Heart left ventricle (tissue), 16 donors: ENCODE measurements around the gene NMNAT2. TPM values are rescaled to one million over a fixed set of nuclear protein-coding genes. Genes with fewer than 3 reads are reported as not detected.

ENCODE experiments used
- ATAC-seq, 4 donors: fragments of 200-7000 bp; cut with Tn5 transposase; one replicate each; pipeline ENCODE4 v1.9.1; 2020 to 2022; ENCODE audit warnings: moderate library complexity in 4 of 4, mild to moderate bottlenecking in 3 of 4, moderate number of reproducible peaks in 1 of 4
- DNase-seq, 5 donors: peaks; one replicate each; pipeline ENCODE4 v3.0.0-alpha.2; 2020
- H3K27ac ChIP-seq, 12 donors: fragments of 200-600 bp; sonication (generic) in 4 of 12; one replicate each; pipeline versions ENCODE4 v1.5.0 to v1.8.0; 2016 to 2022; ENCODE audit warnings: mild to moderate bottlenecking in 2 of 12
- H3K27me3 ChIP-seq, 9 donors: fragments of 200-600 bp; sonication (generic) in 2 of 9; one replicate each; pipeline versions ENCODE4 v1.5.1 to v1.8.0; 2016 to 2022; ENCODE audit warnings: mild to moderate bottlenecking in 3 of 9
- H3K36me3 ChIP-seq, 9 donors: fragments of 200-600 bp; sonication (generic) in 2 of 9; one replicate each; pipeline versions ENCODE4 v1.5.0 to v1.8.0; 2018 to 2022; ENCODE audit warnings: mild to moderate bottlenecking in 2 of 9
- H3K4me1 ChIP-seq, 12 donors: fragments of 200-600 bp; sonication (generic) in 4 of 12; one replicate each; pipeline versions ENCODE4 v1.5.0 to v1.8.0; 2016 to 2022; ENCODE audit warnings: mild to moderate bottlenecking in 3 of 12
- H3K4me3 ChIP-seq, 12 donors: fragments of 200-600 bp; sonication (generic) in 4 of 12; one replicate each; pipeline versions ENCODE4 v1.5.0 to v1.8.0; 2017 to 2022; ENCODE audit warnings: mild to moderate bottlenecking in 9 of 12, moderate library complexity in 4 of 12
- H3K9me3 ChIP-seq, 12 donors: fragments of 200-600 bp; sonication (generic) in 4 of 12; one replicate each; pipeline versions ENCODE4 v1.5.0 to v1.8.0; 2016 to 2022; ENCODE audit warnings: mild to moderate bottlenecking in 1 of 12
- POLR2A ChIP-seq, 2 donors: fragments of 450-650 bp; IDR thresholded peaks; one replicate each; pipeline ENCODE4 v1.6.1; 2017; ENCODE audit warnings: antibody characterized with exemption in 2 of 2, mild to moderate bottlenecking in 2 of 2, moderate library complexity in 2 of 2
- WGBS, 4 donors: extraction: QIAGEN DNeasy Blood & Tissue Kit in 2 of 4; methylation state at CpG; one replicate each; pipeline versions ENCODE4 v1.1.5 to v1.1.7; 2013 to 2018; 5-methylcytosine and 5-hydroxymethylcytosine counted together
- intact Hi-C, 10 donors: fragments of 100-400 bp; cut with DNase I; formaldehyde crosslinking; loops; one replicate each; pipeline versions ENCODE4 v1.11.1 to v1.14.2; 2022
- polyA plus RNA-seq, 2 donors: library from polyadenylated mRNA; stranded (reverse); fragments of 200-250 nt; gene quantifications; one replicate each; pipeline ENCODE4 v1.2.3, GENCODE V29; 2013
- total RNA-seq, 9 donors: library from RNA; depleted of rRNA in 2 of 9; stranded (reverse); fragments of >200 nt in 2 of 9; fragmentation: NEBNext Ultra II Directional in 3 of 9; extraction: Animal tissue kit (Norgen Biotek cat#: 25700) in 3 of 9; gene quantifications; one replicate each; pipeline versions ENCODE4 v1.1.0 to v1.2.4, GENCODE V29; 2016 to 2023
- TF ChIP-seq, protein P1 (sequence below), 12 donors: fragments of 200-600 bp; sonication (generic) in 4 of 12; IDR thresholded peaks; one replicate each; pipeline versions ENCODE4 v1.5.0 to v1.8.0; 2018 to 2022; ENCODE audit warnings: antibody characterized with exemption in 12 of 12, mild to moderate bottlenecking in 5 of 12
- donor health status: ischemic (EF 13 %, LVEDD 7.1; RV severe dilation, severe dysfunction).
- donor health status: healthy with polysubstance abuse.
- donor health status: DM: no; HTN: yes; CAD: no.
- donor health status: DM: no; HTN: no; CAD: no.
- donor health status: ischemic (EF 25% LVEDD 6.9; RV normal size, moderate dysfunction).
- donor health status: ischemic (EF 25% LVEDD 5.7; RV mildly dilated, moderate dysfunction).
- donor health status: healthy.
- donor health status: DM: yes; HTN: yes; CAD: no.
- donor health status: ischemic (EF 35%, LVEDD 5.7; RV mildly dilated, moderate dysfunction).
- donor health status: nonischemic (EF 11% LVEDD 7.7; RV severe dilation, severe dysfunction).
- donor health status: DM: yes; HTN: yes; CAD: no.
- donor health status: PGD.
- donor health status: ischemic (EF 29% LVEDD 5.4; RV normal size, mild dysfunction).
- donor health status: nonischemic (EF 23%, LVEDD 6.1; RV moderate dilation, normal function).

NMNAT2 gene
- total and polyA plus RNA-seq, 11 donors, result 0.53 to 5.1 (median 1.9) TPM

DNA sequence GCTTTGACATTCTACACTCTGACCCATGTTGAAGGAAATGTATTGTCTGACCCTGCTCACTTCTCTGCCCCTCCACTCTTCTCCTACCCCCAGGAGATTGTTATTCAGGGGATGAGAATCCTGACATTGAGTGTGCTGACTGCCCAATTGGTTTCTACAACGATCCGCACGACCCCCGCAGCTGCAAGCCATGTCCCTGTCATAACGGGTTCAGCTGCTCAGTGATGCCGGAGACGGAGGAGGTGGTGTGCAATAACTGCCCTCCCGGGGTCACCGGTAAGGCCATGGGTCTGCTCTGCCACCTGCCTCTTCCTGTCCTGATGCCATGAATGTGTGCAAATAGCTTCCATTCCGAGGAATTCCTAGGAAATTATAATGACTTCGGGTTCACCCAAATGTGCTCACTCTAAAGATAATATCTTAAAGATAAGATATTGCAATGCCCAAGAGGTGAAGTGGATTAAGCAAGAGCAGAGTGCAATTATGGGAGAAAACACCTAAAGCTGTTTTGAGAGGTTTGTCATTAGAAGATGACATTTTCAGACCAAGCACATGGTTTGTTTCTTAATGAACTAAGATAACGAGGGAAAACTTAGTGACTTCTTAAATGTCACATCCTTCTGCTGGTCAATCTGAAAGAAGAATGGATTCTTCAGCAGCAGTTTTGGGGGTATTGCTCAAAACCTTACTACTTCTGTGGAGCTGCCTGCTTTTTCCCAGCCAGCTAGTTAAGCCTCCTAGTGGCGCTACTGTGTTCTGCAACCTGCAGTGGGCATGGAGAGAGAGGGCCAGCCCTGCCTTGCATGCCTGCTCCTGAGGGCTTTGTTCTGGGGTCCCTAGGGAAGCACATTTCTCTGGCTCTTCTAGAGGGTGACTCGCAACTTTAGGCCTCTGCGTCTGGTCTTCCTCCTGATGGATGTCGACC is 190.5 kb downstream of the NMNAT2 start:
- Histone ChIP-seq H3K4me1 (peaks cover 0 to 5% (median 0%) of the 10 kb centered on the region in 12 donors), H3K27me3 (no peaks in the 10 kb centered on the region), H3K36me3 (no peaks in the 10 kb centered on the region), H3K9me3 (no peaks in the 10 kb centered on the region), H3K27ac (no peak overlapping the region), H3K4me3 (no peak overlapping the region)
- TF ChIP-seq, protein P1, sequence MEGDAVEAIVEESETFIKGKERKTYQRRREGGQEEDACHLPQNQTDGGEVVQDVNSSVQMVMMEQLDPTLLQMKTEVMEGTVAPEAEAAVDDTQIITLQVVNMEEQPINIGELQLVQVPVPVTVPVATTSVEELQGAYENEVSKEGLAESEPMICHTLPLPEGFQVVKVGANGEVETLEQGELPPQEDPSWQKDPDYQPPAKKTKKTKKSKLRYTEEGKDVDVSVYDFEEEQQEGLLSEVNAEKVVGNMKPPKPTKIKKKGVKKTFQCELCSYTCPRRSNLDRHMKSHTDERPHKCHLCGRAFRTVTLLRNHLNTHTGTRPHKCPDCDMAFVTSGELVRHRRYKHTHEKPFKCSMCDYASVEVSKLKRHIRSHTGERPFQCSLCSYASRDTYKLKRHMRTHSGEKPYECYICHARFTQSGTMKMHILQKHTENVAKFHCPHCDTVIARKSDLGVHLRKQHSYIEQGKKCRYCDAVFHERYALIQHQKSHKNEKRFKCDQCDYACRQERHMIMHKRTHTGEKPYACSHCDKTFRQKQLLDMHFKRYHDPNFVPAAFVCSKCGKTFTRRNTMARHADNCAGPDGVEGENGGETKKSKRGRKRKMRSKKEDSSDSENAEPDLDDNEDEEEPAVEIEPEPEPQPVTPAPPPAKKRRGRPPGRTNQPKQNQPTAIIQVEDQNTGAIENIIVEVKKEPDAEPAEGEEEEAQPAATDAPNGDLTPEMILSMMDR (IDR thresholded peaks at IDR 0.05), result peak; percentile 69 to 81 (median 76)
- no peak for TF ChIP-seq POLR2A (IDR thresholded peaks at IDR 0.05)
- intact Hi-C loops, result loop anchor here in 9 of 10 donors (2.0 to 5.0 kb wide), 3 partner anchors 205 to 265 kb away; partner anchors contain the start of gene LAMC1 (in 2 of the 9)
- ATAC-seq (peak; percentile 20 to 76 (median 66)), DNase-seq (peak in 4 of 5 donors; percentile 42 to 55 (median 51))
- WGBS, 4 donors, result 83 to 89% (median 86%) methylated on average over 16 of the region's 16 CpGs

DNA sequence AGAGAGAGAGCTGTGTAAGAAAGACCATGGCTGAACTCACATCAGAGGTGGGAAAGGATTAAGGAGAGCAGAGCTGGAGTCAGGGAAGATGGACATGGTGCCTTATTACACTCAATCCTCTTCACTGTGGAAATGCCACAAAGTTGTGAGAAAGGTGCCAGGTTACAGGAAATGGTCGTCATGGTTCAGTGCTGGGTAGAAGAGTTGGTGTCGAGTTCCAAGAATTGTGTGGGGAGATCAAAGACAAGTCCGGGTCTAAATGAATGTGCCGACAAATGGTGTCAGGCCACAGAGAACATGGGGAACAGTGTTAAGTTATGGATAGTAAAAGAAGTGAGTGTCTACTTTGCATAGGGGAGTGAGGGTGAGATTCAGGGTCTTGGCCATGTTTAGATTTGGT is 191.2 kb downstream of the NMNAT2 start:
- ATAC-seq, result no peak

DNA sequence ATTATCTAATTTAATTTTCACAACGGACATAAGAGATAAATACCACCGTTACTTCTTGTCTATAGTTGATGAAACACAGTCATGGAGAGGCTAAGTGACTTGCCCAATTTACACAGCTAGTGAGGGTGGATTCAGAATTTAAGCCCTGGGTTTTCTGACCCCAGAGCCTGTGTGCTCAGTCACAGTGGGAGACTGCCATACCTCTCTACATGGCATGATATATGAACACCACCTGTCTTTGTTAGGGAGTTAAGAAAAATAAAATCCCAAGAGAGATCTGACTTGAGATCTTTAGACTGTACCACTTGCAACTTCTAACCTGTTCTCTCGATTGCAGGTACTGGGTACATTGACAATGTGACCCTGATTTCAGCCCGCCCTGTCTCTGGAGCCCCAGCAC is 191.8 kb downstream of the NMNAT2 start:
- no peaks in the 10 kb centered on the region for H3K9me3 ChIP-seq
- no peaks in the 10 kb centered on the region for H3K27me3 ChIP-seq
- 90 to 96% (median 92%) methylated on average over 4 of the region's 4 CpGs for WGBS, 4 donors
- intact Hi-C loops, result loop anchor here in 7 of 10 donors (2.0 to 5.0 kb wide), 3 partner anchors 204 to 264 kb away; partner anchors contain the start of gene LAMC1 (in 2 of the 7)
- no peak overlapping the region for H3K27ac ChIP-seq
- no peak for TF ChIP-seq POLR2A (IDR thresholded peaks at IDR 0.05)
- TF ChIP-seq, protein P1 (IDR thresholded peaks at IDR 0.05), result no peak
- no peaks in the 10 kb centered on the region for H3K36me3 ChIP-seq
- no peak overlapping the region for H3K4me3 ChIP-seq
- ATAC-seq, result no peak
- DNase-seq, result no peak
- peaks cover 0 to 5% (median 0%) of the 10 kb centered on the region in 12 donors for H3K4me1 ChIP-seq

More for the DNA sequence above, 191.2 kb downstream of the NMNAT2 start:
- H3K4me1 ChIP-seq, result peaks cover 0 to 5% (median 0%) of the 10 kb centered on the region in 12 donors
- no peak overlapping the region for H3K27ac ChIP-seq
- intact Hi-C loops, result loop anchor here in 7 of 10 donors (2.0 to 5.0 kb wide), 3 partner anchors 205 to 265 kb away; partner anchors contain the start of gene LAMC1 (in 2 of the 7)
- no peaks in the 10 kb centered on the region for H3K9me3 ChIP-seq
- no peaks in the 10 kb centered on the region for H3K36me3 ChIP-seq
- 76 to 79% (median 78%) methylated on average over 4 of the region's 4 CpGs for WGBS, 4 donors
- no peaks in the 10 kb centered on the region for H3K27me3 ChIP-seq
- TF ChIP-seq, protein P1 (IDR thresholded peaks at IDR 0.05), result no peak
- no peak for TF ChIP-seq POLR2A (IDR thresholded peaks at IDR 0.05)
- no peak overlapping the region for H3K4me3 ChIP-seq
- no peak for DNase-seq

DNA sequence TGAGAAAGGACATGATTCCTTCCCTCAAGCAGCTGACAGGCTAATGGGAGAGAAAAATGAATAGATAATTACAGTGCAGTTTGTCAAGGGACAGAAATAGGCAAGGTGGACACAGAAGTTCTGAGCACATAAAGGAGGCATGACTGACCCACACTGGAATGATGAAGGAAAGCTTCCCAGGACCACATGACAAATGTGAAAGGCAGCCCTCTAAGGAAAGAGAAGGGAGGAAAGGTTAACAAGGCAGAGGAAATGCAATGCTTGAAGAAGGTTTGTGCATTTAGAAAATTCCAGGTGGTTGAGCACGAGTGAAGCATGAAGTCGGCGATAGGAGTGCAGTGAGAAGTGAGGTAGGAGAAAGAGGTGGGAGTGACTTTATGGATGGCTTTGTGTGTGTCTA is 194.7 kb downstream of the NMNAT2 start:
- Histone ChIP-seq H3K4me3 (no peak overlapping the region), H3K27ac (no peak overlapping the region), H3K4me1 (peaks cover 0 to 17% (median 9%) of the 10 kb centered on the region in 12 donors), H3K27me3 (no peaks in the 10 kb centered on the region), H3K36me3 (no peaks in the 10 kb centered on the region), H3K9me3 (no peaks in the 10 kb centered on the region)
- WGBS, 4 donors, result 72 to 93% (median 88%) methylated on average over 3 of the region's 3 CpGs
- no peak for DNase-seq
- intact Hi-C loops, result loop anchor here in 2 of 10 donors (5.0 kb wide), 2 partner anchors 76 to 81 kb away; no protein-coding TSS in a partner anchor
- no peak for ATAC-seq
- TF ChIP-seq, protein P1 (IDR thresholded peaks at IDR 0.05), result no peak
- TF ChIP-seq POLR2A (IDR thresholded peaks at IDR 0.05), result no peak
